ENCODE measurements around the gene BICC1. TPM values are rescaled to one million over a fixed set of nuclear protein-coding genes. Genes with fewer than 3 reads are reported as not detected.

Gene BICC1
- total and polyA plus RNA-seq, 12 donors, result 4.5 to 25.9 (median 9.8) TPM

DNA sequence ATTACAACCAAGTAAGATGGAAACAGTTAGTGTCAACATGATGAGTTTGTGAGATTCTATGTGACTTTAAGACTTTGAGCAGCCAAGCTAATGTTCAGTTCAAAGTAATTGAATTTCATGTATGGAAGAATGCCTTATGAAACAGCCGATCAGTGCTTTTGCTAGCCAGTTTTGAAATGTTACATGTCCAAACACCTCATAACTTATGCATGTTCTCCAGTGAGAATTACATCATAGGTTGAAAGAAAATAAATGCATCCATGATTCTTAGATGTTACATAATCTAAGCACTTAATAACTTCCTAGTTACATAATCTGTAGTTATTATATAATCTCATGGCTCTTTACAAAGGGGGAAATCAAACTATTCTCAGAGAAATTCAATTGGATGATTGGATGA lies 211.3 kb downstream of the BICC1 start:
- no peak overlapping the region for H3K4me3 ChIP-seq
- TF ChIP-seq, protein P1, sequence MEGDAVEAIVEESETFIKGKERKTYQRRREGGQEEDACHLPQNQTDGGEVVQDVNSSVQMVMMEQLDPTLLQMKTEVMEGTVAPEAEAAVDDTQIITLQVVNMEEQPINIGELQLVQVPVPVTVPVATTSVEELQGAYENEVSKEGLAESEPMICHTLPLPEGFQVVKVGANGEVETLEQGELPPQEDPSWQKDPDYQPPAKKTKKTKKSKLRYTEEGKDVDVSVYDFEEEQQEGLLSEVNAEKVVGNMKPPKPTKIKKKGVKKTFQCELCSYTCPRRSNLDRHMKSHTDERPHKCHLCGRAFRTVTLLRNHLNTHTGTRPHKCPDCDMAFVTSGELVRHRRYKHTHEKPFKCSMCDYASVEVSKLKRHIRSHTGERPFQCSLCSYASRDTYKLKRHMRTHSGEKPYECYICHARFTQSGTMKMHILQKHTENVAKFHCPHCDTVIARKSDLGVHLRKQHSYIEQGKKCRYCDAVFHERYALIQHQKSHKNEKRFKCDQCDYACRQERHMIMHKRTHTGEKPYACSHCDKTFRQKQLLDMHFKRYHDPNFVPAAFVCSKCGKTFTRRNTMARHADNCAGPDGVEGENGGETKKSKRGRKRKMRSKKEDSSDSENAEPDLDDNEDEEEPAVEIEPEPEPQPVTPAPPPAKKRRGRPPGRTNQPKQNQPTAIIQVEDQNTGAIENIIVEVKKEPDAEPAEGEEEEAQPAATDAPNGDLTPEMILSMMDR (IDR thresholded peaks at IDR 0.05), result no peak
- TF ChIP-seq POLR2A (IDR thresholded peaks at IDR 0.05), result no peak
- DNase-seq, result no peak
- 69 to 81% (median 74%) methylated on average over 1 of the region's 1 CpG for WGBS, 4 donors
- H3K27me3 ChIP-seq, result no peaks in the 10 kb centered on the region
- H3K27ac ChIP-seq, result no peak overlapping the region
- no peaks in the 10 kb centered on the region for H3K9me3 ChIP-seq (replicated peaks in 1 of 3)
- no peaks in the 10 kb centered on the region for H3K36me3 ChIP-seq (replicated peaks in 1 of 2)
- H3K4me1 ChIP-seq (replicated peaks in 1 of 2), result no peaks in the 10 kb centered on the region
- intact Hi-C loops (cut with DNase I), result no loop called here

DNA sequence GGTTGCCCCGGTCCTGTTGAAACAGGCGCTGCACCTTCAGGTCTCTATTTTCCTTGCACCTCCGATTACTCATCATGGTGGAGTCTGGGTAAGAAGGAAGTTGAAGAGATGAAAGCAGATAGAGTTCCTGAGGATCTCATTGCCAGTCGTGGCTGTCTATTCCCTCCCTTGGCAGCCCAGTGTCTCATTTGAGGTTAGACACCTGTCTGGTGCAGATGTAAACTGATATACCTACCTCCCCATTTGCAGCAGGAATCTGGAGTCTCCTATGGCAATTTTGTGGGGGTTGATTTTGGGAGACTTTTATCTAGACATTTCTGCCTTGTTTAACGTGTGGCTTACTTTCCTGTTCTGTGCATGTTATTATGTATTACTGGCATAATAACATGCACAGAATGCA lies 212.1 kb downstream of the BICC1 start:
- H3K4me3 ChIP-seq, result no peak overlapping the region
- H3K27ac ChIP-seq, result no peak overlapping the region
- H3K36me3 ChIP-seq (replicated peaks in 1 of 2), result no peaks in the 10 kb centered on the region
- H3K27me3 ChIP-seq, result no peaks in the 10 kb centered on the region
- no peaks in the 10 kb centered on the region for H3K4me1 ChIP-seq (replicated peaks in 1 of 2)
- no peak for TF ChIP-seq POLR2A (IDR thresholded peaks at IDR 0.05)
- TF ChIP-seq, protein P1 (IDR thresholded peaks at IDR 0.05), result no peak
- no peak for DNase-seq
- 81 to 92% (median 87%) methylated on average over 5 of the region's 5 CpGs for WGBS, 4 donors
- H3K9me3 ChIP-seq (replicated peaks in 1 of 3), result no peaks in the 10 kb centered on the region
- intact Hi-C loops (cut with DNase I), result no loop called here

DNA sequence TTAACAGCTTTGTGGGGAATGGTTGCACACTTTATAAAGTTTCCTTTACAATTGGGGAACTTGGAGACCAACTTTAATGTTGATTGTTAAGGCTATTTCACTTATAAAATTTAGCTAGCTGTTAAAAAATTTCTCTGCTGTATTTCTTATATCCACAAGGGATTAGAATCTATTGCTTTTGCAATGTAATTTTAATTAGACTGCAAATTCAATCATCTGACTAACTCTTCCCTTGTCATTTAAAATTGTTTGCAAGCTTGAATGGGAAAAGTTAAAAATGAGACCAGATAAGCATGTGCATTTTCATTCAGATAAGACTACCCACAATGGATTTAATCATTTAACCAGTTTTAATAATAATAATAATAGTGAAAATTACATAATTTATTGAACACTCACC lies 213.2 kb downstream of the BICC1 start:
- no peak for DNase-seq
- no peak overlapping the region for H3K4me3 ChIP-seq
- intact Hi-C loops (cut with DNase I), result no loop called here
- TF ChIP-seq, protein P1 (IDR thresholded peaks at IDR 0.05), result no peak
- TF ChIP-seq POLR2A (IDR thresholded peaks at IDR 0.05), result no peak
- H3K4me1 ChIP-seq (replicated peaks in 1 of 2), result no peaks in the 10 kb centered on the region
- H3K36me3 ChIP-seq (replicated peaks in 1 of 2), result no peaks in the 10 kb centered on the region
- no peak overlapping the region for H3K27ac ChIP-seq
- no peaks in the 10 kb centered on the region for H3K27me3 ChIP-seq
- H3K9me3 ChIP-seq (replicated peaks in 1 of 3), result no peaks in the 10 kb centered on the region

DNA sequence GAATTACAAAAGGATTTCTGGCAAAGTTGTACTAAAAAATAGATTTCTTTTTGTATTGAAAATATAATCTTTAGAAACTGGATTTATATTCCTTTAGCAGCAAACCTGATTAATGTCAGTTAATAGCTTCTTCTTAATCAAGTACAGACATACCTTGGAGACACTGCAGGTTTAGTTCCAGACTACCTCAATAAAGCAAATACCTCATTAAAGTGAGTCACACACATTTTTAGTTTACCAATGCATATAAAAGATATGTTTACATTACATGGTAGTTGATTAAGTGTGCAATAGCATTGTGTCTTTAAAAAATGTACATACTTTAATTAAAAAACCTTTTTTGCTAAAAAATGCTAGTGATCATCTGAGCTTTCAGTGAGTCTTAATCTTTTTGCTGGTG lies 215.0 kb downstream of the BICC1 start:
- no peak for TF ChIP-seq POLR2A (IDR thresholded peaks at IDR 0.05)
- TF ChIP-seq, protein P1 (IDR thresholded peaks at IDR 0.05), result no peak
- H3K9me3 ChIP-seq (replicated peaks in 1 of 3), result no peaks in the 10 kb centered on the region
- no peak overlapping the region for H3K4me3 ChIP-seq
- intact Hi-C loops (cut with DNase I), result no loop called here
- no peak for DNase-seq
- H3K27ac ChIP-seq, result no peak overlapping the region
- no peaks in the 10 kb centered on the region for H3K27me3 ChIP-seq
- no peaks in the 10 kb centered on the region for H3K4me1 ChIP-seq (replicated peaks in 1 of 2)
- no peaks in the 10 kb centered on the region for H3K36me3 ChIP-seq (replicated peaks in 1 of 2)
